ENCODE results near the gene WDR7. TPM values are rescaled to one million over a fixed set of nuclear protein-coding genes. Genes with fewer than 3 reads are reported as not detected.

Gene WDR7
- total and polyA plus RNA-seq, 4 donors: 3.7 to 42.7 (median 19.0) TPM

- no peak for ATAC-seq (ENCODE audit: insufficient read depth, low FRiP score)
- Histone ChIP-seq H3K9me3 (ENCODE audit: control insufficient read depth in 4 of 4, insufficient read depth in 3 of 4, low read length in 3 of 4) (peaks cover 0 to 5% (median 0%) of the 10 kb centered on the region in 4 donors), H3K9ac (ENCODE audit: insufficient read depth in 1 of 2, low read length in 2 of 2) (no peak overlapping the region), H3K27ac (ENCODE audit: low read depth in 1 of 2, low read length in 1 of 2) (no peak overlapping the region), H3K27me3 (ENCODE audit: control insufficient read depth in 3 of 3, insufficient read depth in 3 of 3, low read length in 2 of 3) (peaks cover 0 to 8% (median 0%) of the 10 kb centered on the region in 3 donors), H3K4me3 (no peak overlapping the region), H3K4me1 (ENCODE audit: control insufficient read depth in 5 of 5, insufficient read depth in 5 of 5, low read length in 5 of 5) (no peaks in the 10 kb centered on the region), H3K36me3 (ENCODE audit: control insufficient read depth in 4 of 4, insufficient read depth in 4 of 4, low read length in 4 of 4) (no peaks in the 10 kb centered on the region)
- no peak for TF ChIP-seq CTCF (IDR thresholded peaks at IDR 0.05; ENCODE audit: control extremely low read depth, extremely low read depth)
- DNase-seq: no peak
- 61 to 65% methylated on average over 11 of the region's 11 CpGs for WGBS, 2 donors
Observed at GRCh38 chr18:57077786-57078552, 426.8 kb downstream of the WDR7 start.

GRCh38 chr18:57078614-57079013 is 427.5 kb downstream of the WDR7 start:
- no peak overlapping the region for H3K4me3 ChIP-seq
- DNase-seq: no peak
- WGBS, 2 donors: 81% methylated on average over 9 of the region's 9 CpGs
- no peak overlapping the region for H3K27ac ChIP-seq (ENCODE audit: low read depth in 1 of 2, low read length in 1 of 2)
- no peaks in the 10 kb centered on the region for H3K4me1 ChIP-seq (ENCODE audit: control insufficient read depth in 5 of 5, insufficient read depth in 5 of 5, low read length in 5 of 5)
- TF ChIP-seq CTCF (IDR thresholded peaks at IDR 0.05; ENCODE audit: control extremely low read depth, extremely low read depth): no peak
- H3K9ac ChIP-seq (ENCODE audit: insufficient read depth in 1 of 2, low read length in 2 of 2): no peak overlapping the region
- no peak for ATAC-seq (ENCODE audit: insufficient read depth, low FRiP score)
- peaks cover 0 to 8% (median 0%) of the 10 kb centered on the region in 4 donors for H3K9me3 ChIP-seq (ENCODE audit: control insufficient read depth in 4 of 4, insufficient read depth in 3 of 4, low read length in 3 of 4)
- H3K27me3 ChIP-seq (ENCODE audit: control insufficient read depth in 3 of 3, insufficient read depth in 3 of 3, low read length in 2 of 3): peaks cover 0 to 5% (median 0%) of the 10 kb centered on the region in 3 donors
- H3K36me3 ChIP-seq (ENCODE audit: control insufficient read depth in 4 of 4, insufficient read depth in 4 of 4, low read length in 4 of 4): no peaks in the 10 kb centered on the region

DNA sequence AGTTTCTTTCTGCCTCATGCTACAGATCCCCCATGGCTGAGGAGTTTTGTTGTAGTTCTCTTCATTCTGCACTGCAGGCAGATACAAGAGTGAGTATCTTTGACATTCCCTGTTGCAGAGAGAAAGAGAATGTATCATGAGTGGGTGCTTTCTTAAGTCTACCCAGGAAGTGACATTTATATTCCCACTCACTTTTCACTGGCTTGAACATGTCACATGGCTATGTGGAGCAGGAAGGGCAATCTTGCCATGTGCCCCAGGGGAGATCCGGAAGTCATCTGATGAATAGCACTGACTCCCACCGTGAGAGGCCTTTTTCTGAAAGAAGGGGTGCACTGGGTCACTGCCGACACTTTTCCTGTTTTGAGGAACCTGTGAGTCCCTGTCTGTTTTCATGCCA is 429.3 kb downstream of the WDR7 start:
- Histone ChIP-seq H3K36me3 (ENCODE audit: control insufficient read depth in 4 of 4, insufficient read depth in 4 of 4, low read length in 4 of 4) (no peaks in the 10 kb centered on the region), H3K9ac (ENCODE audit: insufficient read depth in 1 of 2, low read length in 2 of 2) (no peak overlapping the region), H3K27ac (ENCODE audit: low read depth in 1 of 2, low read length in 1 of 2) (no peak overlapping the region), H3K4me3 (no peak overlapping the region), H3K27me3 (ENCODE audit: control insufficient read depth in 3 of 3, insufficient read depth in 3 of 3, low read length in 2 of 3) (no peaks in the 10 kb centered on the region), H3K9me3 (ENCODE audit: control insufficient read depth in 4 of 4, insufficient read depth in 3 of 4, low read length in 3 of 4) (peaks cover 0 to 8% (median 0%) of the 10 kb centered on the region in 4 donors), H3K4me1 (ENCODE audit: control insufficient read depth in 5 of 5, insufficient read depth in 5 of 5, low read length in 5 of 5) (no peaks in the 10 kb centered on the region)
- 76 to 88% methylated on average over 3 of the region's 3 CpGs for WGBS, 2 donors
- ATAC-seq (ENCODE audit: insufficient read depth, low FRiP score) (no peak), DNase-seq (no peak)
- no peak for TF ChIP-seq CTCF (IDR thresholded peaks at IDR 0.05; ENCODE audit: control extremely low read depth, extremely low read depth)

All from lung (tissue), 12 donors.